GM21515 (cell line): Measurements from ENCODE around the gene AIRE.
"Not testable (repeated sequence)": the region's sequence is repeated elsewhere in the genome, so short reads cannot be mapped to it uniquely, and the experiment has no call there.

Experiments used
- ATAC-seq: cut with Tn5 transposase; IDR thresholded peaks from one replicate; pipeline ENCODE4 v1.9.1; 2021; ENCODE audit not compliant: unreplicated experiment

Gene AIRE

GRCh38 chr21:44265734-44266270 lies 19.9 kb upstream of the AIRE start:
- ATAC-seq, result no peak

GRCh38 chr21:44267655-44268142 lies 18.0 kb upstream of the AIRE start:
- no peak for ATAC-seq

GRCh38 chr21:44269090-44269489 lies 16.6 kb upstream of the AIRE start:
- ATAC-seq, result no peak

- ATAC-seq, result no peak
Observed at GRCh38 chr21:44271558-44272283, 14.0 kb upstream of the AIRE start.

- ATAC-seq, result no peak
Observed at GRCh38 chr21:44272284-44272858, 13.3 kb upstream of the AIRE start.

- ATAC-seq, result no peak
Observed at GRCh38 chr21:44273046-44273445, 12.6 kb upstream of the AIRE start.

- no peak for ATAC-seq
Observed at GRCh38 chr21:44275041-44275440, 10.6 kb upstream of the AIRE start.

GRCh38 chr21:44279354-44280260 lies 6.1 kb upstream of the AIRE start:
- no peak for ATAC-seq

GRCh38 chr21:44281801-44282200 lies 3.9 kb upstream of the AIRE start:
- no peak for ATAC-seq

- no peak for ATAC-seq
Observed at GRCh38 chr21:44282370-44282769, 3.3 kb upstream of the AIRE start.

GRCh38 chr21:44283211-44283785 lies 2.4 kb upstream of the AIRE start:
- ATAC-seq, result not testable (repeated sequence)

GRCh38 chr21:44283948-44284347 lies 1.7 kb upstream of the AIRE start:
- no peak for ATAC-seq

GRCh38 chr21:44286086-44286715 lies 525 bp downstream of the AIRE start:
- no peak for ATAC-seq

GRCh38 chr21:44286716-44287632 lies 1.3 kb downstream of the AIRE start:
- no peak for ATAC-seq

GRCh38 chr21:44288251-44289110 lies 2.8 kb downstream of the AIRE start:
- ATAC-seq, result no peak

- ATAC-seq, result no peak
Observed at GRCh38 chr21:44289381-44290010, 3.8 kb downstream of the AIRE start.

- no peak for ATAC-seq
Observed at GRCh38 chr21:44290327-44291077, 4.8 kb downstream of the AIRE start.
